Mesodermal cell (in vitro differentiated cells): ENCODE measurements around the gene STRA8.

Experiments
- H3K27ac ChIP-seq: 2 replicates; pipeline ENCODE4 v1.7.0; 2013; ENCODE audit warnings: mild to moderate bottlenecking, low read depth, low read length, moderate library complexity; ENCODE audit not compliant: severe bottlenecking
- H3K36me3 ChIP-seq: 2 replicates; pipeline ENCODE4 v1.7.1; 2013; ENCODE audit warnings: mild to moderate bottlenecking, low read length, moderate library complexity; ENCODE audit not compliant: control insufficient read depth, insufficient read depth
- H3K4me1 ChIP-seq: one replicate; pipeline ENCODE4 v1.7.1; 2013; ENCODE audit warnings: mild to moderate bottlenecking, low read length; ENCODE audit not compliant: insufficient read depth, control insufficient read depth, poor library complexity, severe bottlenecking
- H3K4me3 ChIP-seq: 2 replicates; pipeline ENCODE4 v1.7.0; 2013; ENCODE audit warnings: low read length, control low read depth, mild to moderate bottlenecking; ENCODE audit not compliant: insufficient read depth, poor library complexity, severe bottlenecking; ENCODE audit errors: extremely low read depth
- H3K9me3 ChIP-seq: 2 replicates; pipeline ENCODE4 v1.7.1; 2013; ENCODE audit warnings: mild to moderate bottlenecking, low read length, moderate library complexity; ENCODE audit not compliant: control insufficient read depth
- WGBS, 2 experiments: methylation state at CpG; one replicate each; pipeline ENCODE4 v1.1.5; 2013; ENCODE audit warnings: missing lambda C conversion rate in 2 of 2; ENCODE audit not compliant: insufficient coverage in 2 of 2; 5-methylcytosine and 5-hydroxymethylcytosine counted together

The STRA8 gene

DNA sequence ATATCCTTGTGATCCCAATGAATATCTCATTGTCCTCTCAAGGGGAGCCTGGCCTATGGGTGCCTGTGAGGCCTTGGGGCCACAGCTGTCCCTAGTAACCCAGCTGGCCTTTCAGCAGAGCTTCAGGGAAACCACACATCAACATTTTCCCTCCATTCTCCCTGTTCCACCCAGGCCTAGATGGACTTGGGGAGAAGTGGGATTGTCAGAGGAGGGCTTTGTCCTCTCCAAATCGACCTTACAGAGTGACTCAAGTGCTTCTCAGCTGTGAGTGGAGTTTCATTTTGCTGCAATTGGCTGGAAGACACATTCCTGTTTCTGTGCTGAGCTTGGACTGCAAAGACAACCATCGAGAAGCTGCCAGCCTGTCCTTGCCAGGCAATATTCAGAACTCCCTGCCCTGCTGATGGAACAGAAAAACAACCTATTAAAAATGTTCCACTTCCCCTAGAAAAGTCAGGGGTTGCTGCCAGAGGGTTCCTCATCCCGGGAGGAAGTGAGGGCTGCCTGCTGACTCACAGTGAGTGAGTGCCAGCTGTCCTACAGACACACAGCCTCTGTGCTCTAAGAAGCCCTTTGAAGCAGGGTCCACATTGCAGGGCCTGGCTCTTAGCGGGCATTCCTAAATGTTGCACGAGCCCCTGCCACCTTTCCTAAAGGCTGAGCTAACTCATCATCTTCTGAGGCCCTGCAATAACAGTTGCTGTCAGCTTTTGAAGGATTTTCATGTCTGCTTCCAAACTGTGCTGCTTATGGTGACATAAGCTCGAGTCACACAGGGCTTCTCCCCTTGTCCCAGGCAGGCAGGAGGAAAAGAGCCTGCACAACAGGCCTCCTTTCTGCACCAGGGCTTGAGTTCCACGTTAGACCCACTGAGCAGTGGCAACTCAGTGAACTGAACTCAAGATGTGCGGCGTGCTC, 20.5 kb downstream of the STRA8 start:
- WGBS, 2 experiments = 63 to 83% methylated on average over 8 of the region's 9 CpGs

DNA sequence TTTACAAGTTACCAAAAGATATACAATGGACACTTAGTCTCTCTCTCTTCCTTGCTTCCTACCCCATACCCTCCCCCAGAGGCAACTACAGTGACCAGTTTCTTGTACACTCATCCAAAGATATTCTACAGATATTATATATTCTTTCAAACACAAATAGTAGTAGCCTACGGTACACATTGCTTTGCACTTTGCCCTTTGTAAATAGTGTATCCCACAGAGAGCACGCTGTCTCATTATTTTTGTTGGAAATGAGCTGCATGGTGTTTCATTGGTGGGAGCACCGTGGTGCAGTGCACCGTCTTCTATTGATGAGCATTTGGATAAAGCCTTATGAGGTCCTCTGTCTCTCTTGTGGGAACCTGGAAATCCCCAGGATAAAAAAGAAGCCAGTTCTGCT, 24.2 kb downstream of the STRA8 start:
- Histone ChIP-seq H3K4me3 (no peak overlapping the region), H3K9me3 (no peaks in the 10 kb centered on the region), H3K4me1 (peaks cover 25% of the 10 kb centered on the region), H3K27ac (no peak overlapping the region), H3K36me3 (no peaks in the 10 kb centered on the region)
- 90 to 100% methylated on average over 3 to 4 of the region's 4 CpGs for WGBS, 2 experiments

More for the DNA sequence above, 20.5 kb downstream of the STRA8 start:
- H3K36me3 ChIP-seq = no peaks in the 10 kb centered on the region
- H3K4me3 ChIP-seq = no peak overlapping the region
- no peaks in the 10 kb centered on the region for H3K9me3 ChIP-seq
- peak overlapping the region; percentile 86 for H3K27ac ChIP-seq
- H3K4me1 ChIP-seq = peaks cover 22% of the 10 kb centered on the region

DNA sequence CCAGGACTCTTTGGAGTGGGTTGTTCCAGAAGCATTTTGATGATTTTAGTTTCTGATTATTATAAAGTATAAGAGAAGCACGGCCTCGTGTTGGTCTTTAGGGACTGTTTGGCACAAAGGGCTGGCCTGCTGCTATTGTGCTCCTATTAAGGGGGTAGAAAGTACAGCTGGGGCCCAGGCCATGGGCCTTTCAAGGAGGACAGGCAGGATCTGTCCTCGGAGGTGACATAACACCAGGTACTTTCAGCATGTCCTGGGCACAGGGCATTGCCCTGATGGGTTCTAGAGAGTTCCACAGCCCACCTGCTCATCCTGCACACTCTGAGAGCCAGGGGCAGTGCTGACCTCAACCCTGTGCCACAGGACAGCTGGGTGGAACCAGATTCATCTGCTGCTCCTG, 24.9 kb downstream of the STRA8 start:
- 83 to 84% methylated on average over 3 of the region's 3 CpGs for WGBS, 2 experiments
- Histone ChIP-seq H3K36me3 (no peaks in the 10 kb centered on the region), H3K4me3 (no peak overlapping the region), H3K9me3 (peaks cover 6% of the 10 kb centered on the region), H3K4me1 (peaks cover 24% of the 10 kb centered on the region), H3K27ac (no peak overlapping the region)

DNA sequence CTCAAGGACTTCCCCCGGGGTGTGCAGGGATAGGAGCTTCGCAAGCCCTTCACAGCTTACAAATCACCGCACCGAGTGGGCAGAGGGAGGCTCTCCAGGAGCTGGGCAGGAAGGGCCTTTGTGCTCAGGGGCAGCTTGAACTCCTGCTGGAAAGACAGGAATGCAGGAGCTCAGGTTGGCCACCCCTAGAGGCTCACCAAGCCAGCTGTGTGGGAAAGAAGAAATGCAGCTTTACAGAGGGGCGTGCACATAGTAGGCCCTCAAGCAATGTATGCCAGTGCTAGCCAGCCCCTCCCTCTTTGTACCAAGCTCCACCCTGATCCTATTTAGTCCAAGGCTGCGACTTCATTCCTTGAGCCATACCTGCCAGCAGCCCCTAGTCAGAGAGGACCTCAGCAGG, 26.1 kb downstream of the STRA8 start:
- H3K4me1 ChIP-seq = peaks cover 13% of the 10 kb centered on the region
- no peaks in the 10 kb centered on the region for H3K36me3 ChIP-seq
- H3K27ac ChIP-seq = no peak overlapping the region
- 88 to 93% methylated on average over 5 to 6 of the region's 6 CpGs for WGBS, 2 experiments
- H3K4me3 ChIP-seq = no peak overlapping the region
- H3K9me3 ChIP-seq = peaks cover 12% of the 10 kb centered on the region

DNA sequence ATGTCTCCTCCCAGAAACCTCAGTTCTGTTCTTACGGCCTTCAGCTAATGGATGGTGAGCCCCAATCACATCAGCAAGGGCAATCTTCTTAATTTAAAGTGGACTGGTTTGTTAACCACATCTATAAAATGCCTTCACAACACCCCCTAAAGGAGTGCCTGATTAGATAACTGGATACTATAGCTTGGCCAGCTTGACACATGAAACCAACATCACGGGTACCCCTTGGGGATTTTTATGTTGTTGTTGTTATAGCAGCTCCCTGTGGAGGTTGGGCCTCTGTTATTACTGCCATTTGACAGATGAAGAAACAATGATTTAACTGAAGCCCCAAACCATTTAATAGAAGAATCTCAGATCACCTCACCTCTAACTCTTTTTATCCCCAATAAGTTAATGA, 26.8 kb downstream of the STRA8 start:
- H3K27ac ChIP-seq = no peak overlapping the region
- H3K36me3 ChIP-seq = no peaks in the 10 kb centered on the region
- no CpG with 5 or more reads among the region's 2 CpGs for WGBS, 2 experiments
- H3K9me3 ChIP-seq = peaks cover 13% of the 10 kb centered on the region
- peaks cover 5% of the 10 kb centered on the region for H3K4me1 ChIP-seq
- H3K4me3 ChIP-seq = no peak overlapping the region

DNA sequence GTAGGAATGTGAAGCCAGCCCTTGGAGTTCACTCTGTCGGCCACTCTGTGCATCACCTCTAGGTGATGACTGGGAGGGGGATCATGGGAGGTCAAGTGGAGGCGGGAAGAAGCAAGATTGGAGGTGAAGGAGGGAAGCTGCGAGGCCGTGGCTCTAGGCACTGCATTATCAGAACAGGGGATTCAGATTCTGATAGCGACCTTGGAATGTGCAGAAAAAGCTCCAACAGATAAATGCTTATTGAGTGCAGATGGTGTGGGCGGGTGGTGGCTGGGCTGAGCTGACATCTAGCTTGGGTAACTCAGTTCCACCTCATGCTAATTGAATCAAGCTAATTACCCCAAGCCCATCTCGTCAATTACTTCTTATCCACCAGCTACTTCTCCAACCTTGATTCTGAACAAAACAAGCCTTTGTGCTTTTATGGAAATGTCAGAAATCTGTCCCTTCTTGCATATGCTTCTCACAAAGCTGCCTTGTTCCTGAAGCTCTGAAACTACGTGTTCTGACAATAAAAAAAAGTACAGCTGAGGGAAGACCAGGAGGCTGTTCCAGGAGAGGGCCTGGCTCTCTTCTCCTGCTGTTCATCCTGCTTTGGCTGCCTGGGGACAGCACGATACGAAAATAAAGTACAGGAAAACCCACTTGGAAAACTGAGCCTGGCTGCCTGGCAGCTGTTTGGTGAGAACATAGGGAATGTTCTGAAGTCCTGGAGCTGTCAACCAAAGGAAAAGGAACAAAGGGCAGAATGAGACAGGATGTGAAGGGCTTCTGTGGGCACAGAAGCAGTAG, 27.5 kb downstream of the STRA8 start:
- Histone ChIP-seq H3K27ac (peak overlapping the region; percentile 73), H3K4me3 (no peak overlapping the region), H3K36me3 (no peaks in the 10 kb centered on the region), H3K9me3 (peaks cover 16% of the 10 kb centered on the region), H3K4me1 (peaks cover 3% of the 10 kb centered on the region)
- 85 to 86% methylated on average over 7 to 9 of the region's 10 CpGs for WGBS, 2 experiments

DNA sequence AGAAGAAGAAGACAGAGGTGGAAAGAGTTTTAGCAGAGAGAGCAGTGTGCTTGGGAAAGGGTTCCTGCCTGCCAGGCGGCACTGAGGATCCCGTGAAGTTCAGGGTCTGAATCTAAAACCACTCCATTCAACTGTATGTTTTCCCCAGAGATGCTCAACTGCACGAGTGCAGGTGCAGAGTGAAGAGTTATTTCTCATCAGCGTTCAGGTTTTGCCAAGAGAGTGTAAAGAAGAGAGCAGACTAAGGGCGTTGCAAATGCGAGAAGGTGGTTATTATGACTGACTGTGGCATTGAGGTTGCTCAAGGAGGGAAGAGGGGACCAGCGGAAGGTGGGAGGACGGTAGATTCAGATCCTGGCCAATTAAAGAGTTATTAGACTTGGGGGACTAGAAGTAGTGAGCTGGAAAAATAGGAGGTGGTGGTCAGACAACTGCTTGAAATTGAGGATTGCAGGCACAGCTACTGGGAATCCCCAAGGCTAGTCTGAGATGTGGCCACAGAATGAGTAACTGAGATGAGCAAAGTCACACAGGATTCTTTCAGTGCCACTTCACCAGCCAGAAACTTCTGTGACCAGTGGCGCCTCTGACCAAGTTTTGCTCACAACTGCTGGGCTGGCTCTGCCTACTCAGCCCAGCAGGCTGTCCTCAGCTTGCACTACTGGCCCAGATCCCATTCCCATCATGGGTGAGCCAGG, 29.1 kb downstream of the STRA8 start:
- no peak overlapping the region for H3K4me3 ChIP-seq
- no peaks in the 10 kb centered on the region for H3K36me3 ChIP-seq
- peaks cover 3% of the 10 kb centered on the region for H3K4me1 ChIP-seq
- WGBS, 2 experiments = 92 to 93% methylated on average over 9 of the region's 9 CpGs
- no peak overlapping the region for H3K27ac ChIP-seq
- peaks cover 23% of the 10 kb centered on the region for H3K9me3 ChIP-seq

DNA sequence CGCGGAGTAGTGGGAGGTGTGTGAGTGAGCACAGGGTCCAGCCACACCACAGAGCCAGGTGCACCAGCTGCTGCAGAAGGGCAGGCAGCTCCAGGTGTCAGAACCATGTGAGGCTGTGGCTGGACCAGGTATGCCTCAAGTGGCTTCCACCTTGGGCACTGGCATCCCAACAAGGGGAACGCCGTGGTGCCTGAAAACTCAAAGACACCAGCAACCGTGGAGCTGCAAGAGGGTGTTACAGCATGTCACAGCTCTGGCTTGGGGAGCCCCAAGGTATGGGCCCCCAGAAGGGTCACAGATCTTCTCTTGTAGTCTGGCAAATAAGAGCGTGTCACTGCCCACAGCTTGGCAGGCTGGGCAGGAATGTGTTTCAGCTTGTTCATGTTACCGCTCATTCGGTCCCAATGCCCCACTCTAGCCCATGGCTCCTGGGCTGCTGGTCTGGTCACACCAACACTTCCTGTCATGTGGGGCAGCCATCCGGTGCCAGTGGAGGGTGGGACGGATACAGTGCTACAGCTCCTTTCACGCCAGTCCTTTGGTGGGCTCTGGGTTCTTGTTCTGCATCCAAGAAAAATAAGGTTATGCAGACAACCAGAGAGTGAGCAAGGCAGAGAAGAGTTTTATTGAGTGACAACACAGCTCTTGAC, 29.8 kb downstream of the STRA8 start:
- 92 to 96% methylated on average over 9 to 11 of the region's 11 CpGs for WGBS, 2 experiments
- peaks cover 23% of the 10 kb centered on the region for H3K9me3 ChIP-seq
- H3K4me1 ChIP-seq = peaks cover 3% of the 10 kb centered on the region
- H3K4me3 ChIP-seq = no peak overlapping the region
- H3K27ac ChIP-seq = no peak overlapping the region
- no peaks in the 10 kb centered on the region for H3K36me3 ChIP-seq

DNA sequence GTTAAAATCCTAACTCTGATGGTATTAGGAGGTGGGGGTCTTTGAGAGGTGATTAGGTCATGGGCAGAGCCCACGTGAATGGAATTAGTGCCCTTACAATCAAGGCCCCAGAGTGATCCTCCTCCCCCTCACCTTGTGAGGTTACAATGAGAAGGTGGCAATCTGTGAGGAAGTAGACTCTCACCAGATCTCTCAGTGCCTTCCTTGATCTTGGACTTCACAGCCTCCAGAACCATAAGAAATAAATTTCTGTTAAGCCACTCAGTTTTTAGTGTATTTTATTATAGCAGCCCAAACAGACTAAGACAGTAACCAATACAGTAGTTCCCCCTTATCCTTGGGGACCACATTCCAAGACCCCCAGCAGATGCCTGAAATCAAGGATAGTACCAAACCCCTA, 32.0 kb downstream of the STRA8 start:
- Histone ChIP-seq H3K4me3 (no peak overlapping the region), H3K4me1 (peaks cover 3% of the 10 kb centered on the region), H3K9me3 (peaks cover 23% of the 10 kb centered on the region), H3K27ac (no peak overlapping the region), H3K36me3 (no peaks in the 10 kb centered on the region)
- no CpG with 5 or more reads among the region's 1 CpG for WGBS, 2 experiments

DNA sequence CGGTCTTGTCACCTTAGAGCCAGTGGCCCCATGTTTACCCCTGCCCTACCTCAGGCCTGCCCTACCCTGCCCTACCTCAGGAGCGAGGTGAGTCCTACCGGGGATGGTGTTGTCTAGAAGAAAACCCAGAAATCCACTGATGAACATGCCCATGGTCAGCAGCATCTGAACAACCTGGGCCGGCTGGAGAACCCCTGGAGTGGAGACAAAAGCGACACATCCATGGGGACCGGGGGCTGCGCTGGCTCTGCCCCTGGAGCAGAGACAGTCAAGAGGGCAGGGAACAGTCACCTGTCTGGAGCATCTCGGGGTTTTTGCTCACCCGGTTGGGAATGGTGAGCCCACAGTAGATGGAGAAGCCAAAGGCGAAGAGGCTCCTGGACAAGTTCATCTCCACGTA, 36.3 kb downstream of the STRA8 start:
- H3K27ac ChIP-seq = no peak overlapping the region

More for the DNA sequence above, 36.3 kb downstream of the STRA8 start:
- no peaks in the 10 kb centered on the region for H3K36me3 ChIP-seq
- H3K4me3 ChIP-seq = no peak overlapping the region
- 90 to 91% methylated on average over 9 to 11 of the region's 11 CpGs for WGBS, 2 experiments
- H3K4me1 ChIP-seq = no peaks in the 10 kb centered on the region
- peaks cover 11% of the 10 kb centered on the region for H3K9me3 ChIP-seq
